B cell (primary cell): ENCODE results near the gene PEPD.

Experiments
- CTCF ChIP-seq: fragments of 200-600 bp; IDR thresholded peaks from one replicate; pipeline ENCODE4 v1.8.0; 2022; ENCODE audit warnings: antibody characterized with exemption, mild to moderate bottlenecking
- EZH2 ChIP-seq: IDR thresholded peaks from 2 replicates; pipeline ENCODE4 v1.6.1; 2012; ENCODE audit warnings: borderline replicate concordance, low read depth, mild to moderate bottlenecking, moderate library complexity, low read length; ENCODE audit not compliant: insufficient read depth, poor library complexity, severe bottlenecking

GRCh38 chr19:33405254-33405552, 116.4 kb downstream of the PEPD start:
- no peak for TF ChIP-seq CTCF
- no peak for TF ChIP-seq EZH2
